Testis (tissue), 3 donors: Measurements from ENCODE around the gene DENND1A. TPM values are rescaled to one million over a fixed set of nuclear protein-coding genes. Genes with fewer than 3 reads are reported as not detected.

Experiments
- DNase-seq: peaks from one replicate; pipeline ENCODE4 v3.0.0-alpha.2; 2019
- H3K27ac ChIP-seq, 2 donors: fragments of 200-600 bp; sonication (generic); one replicate each; pipeline ENCODE4 v1.5.1; 2019
- H3K27me3 ChIP-seq: fragments of 200-600 bp; sonication (generic); one replicate; pipeline ENCODE4 v1.5.1; 2019
- H3K36me3 ChIP-seq: fragments of 200-600 bp; sonication (generic); one replicate; pipeline ENCODE4 v1.5.1; 2017; ENCODE audit warnings: low read depth; ENCODE audit errors: missing control alignments
- H3K4me1 ChIP-seq: fragments of 200-600 bp; sonication (generic); one replicate; pipeline ENCODE4 v1.5.1; 2019
- H3K4me3 ChIP-seq, 2 donors: fragments of 200-600 bp; sonication (generic); one replicate each; pipeline ENCODE4 v1.5.1; 2017 to 2019
- H3K9me3 ChIP-seq: fragments of 200-600 bp; sonication (generic); one replicate; pipeline ENCODE4 v1.5.1; 2017
- POLR2A ChIP-seq: fragments of 450-650 bp; IDR thresholded peaks from one replicate; pipeline ENCODE4 v1.6.1; 2017; ENCODE audit warnings: antibody characterized with exemption, mild to moderate bottlenecking, moderate library complexity
- WGBS, 2 donors: methylation state at CpG; one replicate each; pipeline ENCODE4 v1.1.5; 2018; 5-methylcytosine and 5-hydroxymethylcytosine counted together
- intact Hi-C: fragments of 100-400 bp; cut with DNase I; formaldehyde crosslinking; loops from one replicate; pipeline ENCODE4 v1.15.1; 2023; ENCODE audit warnings: low total_unique reads
- polyA plus RNA-seq: library from polyadenylated mRNA; stranded (reverse); fragments of 350-450 nt; fragmentation: Illumina TruSeq; extraction: RNeasy Lipid Tissue Mini Kit (QIAGEN cat#74804); gene quantifications from one replicate; pipeline ENCODE4 v1.2.3, GENCODE V29; 2014; ENCODE audit warnings: low read depth, low replicate concordance; ENCODE audit not compliant: insufficient read depth
- total RNA-seq, 2 donors: library from RNA; depleted of rRNA; stranded (reverse); fragments of >200 nt; gene quantifications; one replicate each; pipeline ENCODE4 v1.2.3, GENCODE V29; 2016
- TF ChIP-seq, protein P1 (sequence below), 3 experiments: fragments of 450-650 bp in 2 of 3; fragments of 200-600 bp in 1 of 3; sonication (generic) in 1 of 3; IDR thresholded peaks; one replicate each; pipeline ENCODE4 v1.5.1; 2016 to 2019; ENCODE audit warnings: antibody characterized with exemption in 3 of 3, mild to moderate bottlenecking in 2 of 3, moderate library complexity in 1 of 3

DENND1A gene
- total and polyA plus RNA-seq, 3 donors from 2014 or later = 20.3 to 47.4 (median 44.9) TPM

DNA sequence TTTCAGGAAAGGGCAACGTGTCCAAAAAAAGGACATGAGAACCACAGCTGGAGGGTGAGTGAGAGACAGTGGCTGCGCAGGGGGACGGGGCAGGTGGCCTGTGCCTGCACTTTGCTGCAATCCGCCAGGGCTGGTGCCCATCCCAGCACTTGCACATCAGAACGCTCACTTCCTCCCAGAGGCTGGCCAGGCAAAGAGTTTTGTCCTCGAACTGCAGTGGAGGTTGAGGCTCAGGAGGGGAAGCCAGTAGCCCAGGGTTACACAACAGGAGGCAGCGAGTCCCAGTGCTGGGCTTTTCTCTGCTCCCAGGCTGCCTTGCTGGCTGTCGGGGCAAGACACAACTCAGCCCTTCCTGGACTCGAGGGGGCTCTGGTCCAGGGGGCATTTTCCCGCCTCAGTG lies 540.9 kb downstream of the DENND1A start:
- TF ChIP-seq POLR2A = no peak
- TF ChIP-seq, protein P1, sequence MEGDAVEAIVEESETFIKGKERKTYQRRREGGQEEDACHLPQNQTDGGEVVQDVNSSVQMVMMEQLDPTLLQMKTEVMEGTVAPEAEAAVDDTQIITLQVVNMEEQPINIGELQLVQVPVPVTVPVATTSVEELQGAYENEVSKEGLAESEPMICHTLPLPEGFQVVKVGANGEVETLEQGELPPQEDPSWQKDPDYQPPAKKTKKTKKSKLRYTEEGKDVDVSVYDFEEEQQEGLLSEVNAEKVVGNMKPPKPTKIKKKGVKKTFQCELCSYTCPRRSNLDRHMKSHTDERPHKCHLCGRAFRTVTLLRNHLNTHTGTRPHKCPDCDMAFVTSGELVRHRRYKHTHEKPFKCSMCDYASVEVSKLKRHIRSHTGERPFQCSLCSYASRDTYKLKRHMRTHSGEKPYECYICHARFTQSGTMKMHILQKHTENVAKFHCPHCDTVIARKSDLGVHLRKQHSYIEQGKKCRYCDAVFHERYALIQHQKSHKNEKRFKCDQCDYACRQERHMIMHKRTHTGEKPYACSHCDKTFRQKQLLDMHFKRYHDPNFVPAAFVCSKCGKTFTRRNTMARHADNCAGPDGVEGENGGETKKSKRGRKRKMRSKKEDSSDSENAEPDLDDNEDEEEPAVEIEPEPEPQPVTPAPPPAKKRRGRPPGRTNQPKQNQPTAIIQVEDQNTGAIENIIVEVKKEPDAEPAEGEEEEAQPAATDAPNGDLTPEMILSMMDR (IDR thresholded peaks at IDR 0.05) = no peak
- Histone ChIP-seq H3K9me3 (no peaks in the 10 kb centered on the region), H3K27ac (no peak overlapping the region), H3K27me3 (no peaks in the 10 kb centered on the region), H3K36me3 (no peaks in the 10 kb centered on the region), H3K4me1 (no peaks in the 10 kb centered on the region), H3K4me3 (no peak overlapping the region)
- no peak for DNase-seq
- intact Hi-C loops = no loop called here
- WGBS, 2 donors = 81 to 88% methylated on average over 4 to 10 of the region's 10 CpGs

DNA sequence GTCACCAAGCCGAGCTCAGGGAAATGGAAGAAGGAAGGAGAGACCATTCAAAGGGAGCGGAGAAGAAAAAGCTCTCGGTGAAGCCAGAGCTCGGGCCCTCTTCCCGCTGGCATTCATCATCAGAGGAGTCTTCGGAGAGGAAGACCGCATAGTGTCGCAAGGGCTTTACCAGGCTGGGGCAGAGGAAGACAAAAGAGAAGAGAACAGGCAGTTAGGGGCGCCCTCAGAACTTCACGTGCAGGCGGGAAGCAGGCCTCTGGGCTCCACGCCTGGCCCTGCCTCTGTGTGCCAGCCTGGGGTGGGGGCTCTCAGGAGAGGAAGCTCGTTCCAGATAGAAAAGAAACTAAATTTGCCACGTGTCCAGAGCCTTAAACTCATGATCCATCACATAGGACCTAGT lies 542.2 kb downstream of the DENND1A start:
- no peak for DNase-seq
- H3K4me1 ChIP-seq = no peaks in the 10 kb centered on the region
- 85 to 90% methylated on average over 14 of the region's 14 CpGs for WGBS, 2 donors
- H3K4me3 ChIP-seq = no peak overlapping the region
- H3K36me3 ChIP-seq = no peaks in the 10 kb centered on the region
- intact Hi-C loops = no loop called here
- TF ChIP-seq POLR2A = no peak
- TF ChIP-seq, protein P1 (IDR thresholded peaks at IDR 0.05) = no peak
- no peaks in the 10 kb centered on the region for H3K27me3 ChIP-seq
- H3K9me3 ChIP-seq = no peaks in the 10 kb centered on the region
- no peak overlapping the region for H3K27ac ChIP-seq

DNA sequence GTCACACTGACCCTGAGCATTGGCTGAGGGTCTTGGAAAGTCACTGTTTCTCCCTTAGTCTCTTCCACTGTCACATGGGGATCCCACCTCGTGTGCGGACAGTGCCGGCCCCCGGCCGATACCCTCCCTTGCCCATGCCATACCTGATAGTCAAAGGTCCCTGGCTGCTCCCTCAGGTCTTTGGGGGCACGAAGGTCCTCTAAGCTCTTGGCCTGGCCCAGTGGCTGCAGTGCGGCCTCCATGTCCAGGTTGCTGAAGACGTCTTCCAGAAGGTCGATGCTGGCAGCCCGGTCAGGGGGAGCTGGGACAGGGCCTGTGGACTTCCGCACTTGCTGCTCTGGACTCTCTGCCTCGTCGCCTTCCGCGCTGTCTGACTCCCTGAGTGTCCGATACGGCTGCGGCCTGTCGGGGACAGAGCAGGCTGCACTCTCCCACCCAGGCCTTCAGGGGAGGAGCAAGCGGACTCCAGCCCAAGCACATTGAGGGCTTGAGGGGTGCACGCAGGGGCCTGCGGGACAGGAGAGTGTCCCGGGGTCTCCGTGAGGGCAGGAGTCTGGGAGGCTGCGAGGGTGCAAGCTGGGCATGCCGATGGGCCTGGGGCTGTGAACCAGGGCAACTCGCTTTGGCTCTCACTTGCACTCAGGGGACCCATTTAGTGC lies 546.3 kb downstream of the DENND1A start:
- intact Hi-C loops = no loop called here
- WGBS, 2 donors = 88 to 93% methylated on average over 15 to 27 of the region's 27 CpGs
- H3K9me3 ChIP-seq = no peaks in the 10 kb centered on the region
- DNase-seq = no peak
- no peak overlapping the region for H3K4me3 ChIP-seq
- no peaks in the 10 kb centered on the region for H3K36me3 ChIP-seq
- no peaks in the 10 kb centered on the region for H3K4me1 ChIP-seq
- no peak overlapping the region for H3K27ac ChIP-seq
- no peaks in the 10 kb centered on the region for H3K27me3 ChIP-seq
- TF ChIP-seq POLR2A = no peak
- TF ChIP-seq, protein P1 (IDR thresholded peaks at IDR 0.05) = no peak

DNA sequence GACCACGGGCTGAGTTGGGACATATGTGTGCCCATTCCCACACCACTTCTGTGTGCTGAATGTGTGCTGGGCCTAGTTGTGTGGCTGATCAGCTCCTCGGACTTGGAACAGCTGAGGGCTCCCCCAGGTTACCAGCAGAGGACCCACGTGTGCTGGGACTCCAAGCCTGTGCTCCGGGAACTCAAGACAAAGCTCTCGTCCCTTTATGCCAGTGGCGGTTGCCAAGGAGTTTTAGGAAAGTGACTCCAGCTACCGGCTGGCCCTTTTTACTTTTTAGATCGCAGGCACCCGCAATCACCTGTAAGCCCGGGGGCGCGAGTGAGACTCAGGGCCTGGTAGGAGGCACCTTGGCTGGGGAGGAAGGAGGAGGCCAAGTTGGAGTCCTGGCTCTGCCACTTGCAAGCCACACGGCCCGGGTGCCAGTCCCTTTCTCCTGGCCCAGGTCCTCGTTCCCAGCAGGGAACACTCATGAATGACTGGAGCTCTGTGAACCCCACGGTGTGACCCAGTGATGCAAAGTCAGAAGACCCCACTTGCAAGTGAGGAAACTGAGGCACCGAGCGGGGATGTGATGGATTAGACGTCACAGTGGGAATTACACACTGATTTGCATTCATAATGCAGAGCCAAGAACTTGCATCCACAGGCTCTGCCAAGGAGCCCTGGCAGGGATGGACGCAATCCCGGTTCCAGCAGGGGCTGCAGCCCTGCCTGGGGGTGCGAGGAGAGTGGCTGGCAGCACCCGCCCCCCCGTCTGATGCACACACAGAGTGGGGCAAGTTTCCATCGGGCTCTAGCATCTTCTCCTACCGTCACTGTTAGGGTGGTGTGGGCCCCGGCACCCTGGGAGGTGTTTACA lies 547.0 kb downstream of the DENND1A start:
- no peak overlapping the region for H3K4me3 ChIP-seq
- H3K36me3 ChIP-seq = no peaks in the 10 kb centered on the region
- H3K27ac ChIP-seq = no peak overlapping the region
- no peaks in the 10 kb centered on the region for H3K9me3 ChIP-seq
- TF ChIP-seq, protein P1 (IDR thresholded peaks at IDR 0.05) = no peak
- TF ChIP-seq POLR2A = no peak
- WGBS, 2 donors = 89 to 91% methylated on average over 22 to 25 of the region's 27 CpGs
- intact Hi-C loops = no loop called here
- DNase-seq = no peak
- H3K27me3 ChIP-seq = no peaks in the 10 kb centered on the region
- H3K4me1 ChIP-seq = no peaks in the 10 kb centered on the region
